ENCODE results near the gene KPRP.

GRCh38 chr1:152758636-152759035, 811 bp downstream of the KPRP start:
- no peak for TF ChIP-seq CTCF (IDR thresholded peaks at IDR 0.05 in 2 of 3, conservative IDR thresholded peaks at IDR 0.05 in 1 of 3; ENCODE audit: control insufficient read depth in 2 of 3, extremely low read depth in 1 of 3, insufficient read depth in 1 of 3, low read depth in 3 of 3, low read length in 3 of 3)
- TF ChIP-seq SMAD1 (IDR thresholded peaks at IDR 0.05; ENCODE audit: low read depth, partially characterized antibody): no peak
- no peak for TF ChIP-seq MAX (IDR thresholded peaks at IDR 0.05; ENCODE audit: low read depth, low read length)
- TF ChIP-seq POLR2AphosphoS5 (IDR thresholded peaks at IDR 0.05; ENCODE audit: low read length): no peak
